AG08396 (cell line): Measurements from ENCODE around the gene MEMO1.
"Not testable (repeated sequence)": the region's sequence is repeated elsewhere in the genome, so short reads cannot be mapped to it uniquely, and the experiment has no call there.

Source experiments
- DNase-seq: peaks from one replicate; pipeline ENCODE4 v3.0.0; 2012; ENCODE audit warnings: low spot score, mixed read lengths

Gene MEMO1

DNA sequence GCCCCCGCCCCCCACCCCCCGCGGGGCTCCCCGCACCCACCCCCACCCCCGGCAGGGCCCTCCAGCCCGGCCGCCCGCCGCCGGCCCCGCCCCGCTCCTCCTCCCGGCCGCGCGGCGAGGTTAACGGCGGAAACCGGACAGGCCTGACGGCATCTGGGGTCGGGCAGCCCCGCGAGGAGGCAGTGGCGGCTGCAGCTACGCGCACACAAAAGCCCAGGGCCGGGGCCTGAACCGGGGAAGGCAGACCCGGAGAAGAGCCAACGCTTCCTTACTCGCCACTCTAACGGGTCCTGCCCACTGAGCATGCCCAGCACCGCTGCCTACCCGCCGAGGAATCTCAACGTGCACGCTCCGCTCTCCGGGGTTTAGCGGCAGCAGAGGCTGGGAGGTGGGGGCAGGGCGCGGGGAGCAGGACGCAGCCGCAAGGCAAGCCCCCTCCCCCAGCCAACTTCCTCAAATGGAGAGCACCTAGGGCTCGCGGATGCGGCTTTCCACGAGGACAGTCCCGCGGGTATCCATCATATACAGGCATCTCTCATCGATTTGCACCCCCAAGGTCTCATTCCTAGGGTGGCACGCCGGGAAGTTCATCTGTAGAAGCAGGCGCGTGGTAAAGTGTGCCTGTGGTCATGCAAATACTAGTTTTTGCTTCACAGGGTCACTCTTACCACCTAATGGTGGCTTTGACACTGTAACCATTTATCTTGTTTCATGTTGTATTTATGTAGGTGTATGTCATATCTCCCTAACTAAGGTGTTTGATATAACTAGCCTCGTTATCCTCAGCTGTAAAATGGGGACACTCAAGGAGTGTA, at the start of gene MEMO1:
TSS of gene MEMO1 (minus strand) at position 339 of the 815 bp plus-strand sequence. CDS start 761 bp downstream, outside the sequence.
- DNase-seq: peak; percentile 94

DNA sequence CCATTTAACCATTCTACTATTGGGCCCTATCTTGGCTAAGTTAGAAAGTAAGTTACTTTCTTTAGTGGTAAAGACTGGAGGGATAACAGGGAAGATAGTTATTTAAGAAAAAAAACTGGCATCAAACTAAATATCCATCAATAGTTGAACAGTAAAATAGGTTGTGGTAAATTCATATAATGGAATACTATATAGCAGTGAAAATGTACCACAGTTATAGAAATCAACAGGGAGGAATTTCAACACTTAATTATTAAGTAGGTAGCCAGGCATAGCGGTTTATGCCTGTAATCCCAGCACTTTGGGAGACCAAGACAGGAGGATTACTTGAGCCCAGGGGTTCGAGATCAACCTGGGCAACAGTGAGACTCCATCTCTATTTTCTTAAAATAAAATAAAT, 49.5 kb upstream of the MEMO1 start:
- no peak for DNase-seq

DNA sequence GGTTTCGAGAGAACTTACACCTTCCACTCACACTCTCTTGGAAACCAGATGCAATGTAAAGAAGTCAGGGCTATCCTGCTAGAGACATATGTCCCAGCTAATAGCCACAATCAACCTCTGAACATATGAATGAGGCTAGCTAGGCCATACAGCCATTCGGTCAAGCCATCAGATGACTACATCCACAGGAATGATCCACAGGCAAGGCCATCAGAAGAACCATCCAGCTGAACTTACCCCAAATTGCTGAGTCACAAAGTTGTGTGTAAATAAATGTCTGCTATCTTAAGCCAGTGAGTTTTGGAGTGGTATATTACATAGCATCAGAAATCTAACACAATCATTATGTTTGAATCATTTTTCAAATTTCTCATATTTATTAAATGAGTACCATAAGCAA, 47.3 kb upstream of the MEMO1 start:
- DNase-seq: peak; percentile 41

DNA sequence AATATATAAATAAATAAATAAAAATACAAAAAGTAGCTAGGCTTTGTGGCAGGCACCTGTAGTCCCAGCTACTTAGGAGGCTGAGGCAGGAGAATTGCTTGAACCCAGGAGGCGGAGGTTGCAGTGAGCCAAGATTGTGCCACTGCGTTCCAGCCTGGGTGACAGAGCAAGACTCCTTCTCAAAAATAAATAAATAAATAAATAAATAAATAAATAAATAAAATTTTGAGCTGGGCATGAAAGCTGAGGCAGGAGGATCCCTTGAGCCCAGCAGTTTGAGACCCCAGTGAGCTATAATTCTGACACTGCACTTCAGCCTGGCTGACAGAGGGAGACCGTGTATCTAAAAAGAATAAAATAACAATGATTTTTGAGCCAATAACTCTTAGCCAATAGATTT, 43.8 kb upstream of the MEMO1 start:
- not testable (repeated sequence) for DNase-seq

DNA sequence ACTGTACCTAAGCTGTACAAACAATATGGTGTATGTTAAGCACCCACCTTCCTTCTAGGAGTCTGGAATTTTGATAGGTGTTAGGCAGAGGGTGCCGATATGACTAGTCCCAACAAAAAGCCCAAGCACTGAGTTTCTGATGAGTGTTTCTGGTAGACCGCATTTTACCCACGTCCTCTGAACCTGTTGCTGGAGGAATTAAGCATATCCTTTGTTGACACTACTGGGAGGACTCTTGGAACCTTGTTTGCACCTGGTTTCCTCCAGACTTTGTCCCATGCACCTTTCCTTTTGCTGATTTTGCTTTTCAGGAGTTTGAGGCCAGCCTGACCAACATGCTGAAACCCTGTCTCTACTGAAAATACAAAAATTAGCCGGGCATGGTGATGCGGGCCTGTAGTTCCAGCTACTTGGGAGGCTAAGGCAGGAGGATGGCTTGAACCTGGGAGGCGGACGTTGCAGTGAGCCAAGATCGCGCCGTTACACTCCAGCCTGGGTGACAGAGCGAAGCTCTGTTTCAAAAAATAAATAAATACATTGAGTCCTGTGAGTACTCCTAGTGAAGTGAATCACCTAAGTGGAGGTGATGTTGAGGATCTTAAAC, 41.1 kb upstream of the MEMO1 start:
- DNase-seq: no peak

DNA sequence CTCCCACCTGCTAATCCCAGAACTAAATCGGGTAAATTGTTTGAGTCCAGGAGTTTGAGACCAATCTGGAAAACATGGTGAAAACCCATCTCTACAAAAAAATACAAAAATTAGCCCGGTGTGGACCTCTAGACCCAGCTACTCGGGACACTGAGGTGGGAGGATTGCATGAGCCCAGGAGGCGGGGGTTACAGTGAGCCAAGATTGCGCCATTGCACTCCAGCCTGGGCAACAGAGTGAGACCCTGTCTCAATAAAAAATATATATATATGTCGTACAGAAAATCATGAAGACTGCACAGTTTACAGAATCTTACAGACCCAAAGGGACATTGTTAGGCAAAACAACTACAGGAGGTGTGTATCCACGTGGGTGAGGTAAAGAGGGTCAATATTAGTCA, 32.8 kb upstream of the MEMO1 start:
- DNase-seq: no peak

DNA sequence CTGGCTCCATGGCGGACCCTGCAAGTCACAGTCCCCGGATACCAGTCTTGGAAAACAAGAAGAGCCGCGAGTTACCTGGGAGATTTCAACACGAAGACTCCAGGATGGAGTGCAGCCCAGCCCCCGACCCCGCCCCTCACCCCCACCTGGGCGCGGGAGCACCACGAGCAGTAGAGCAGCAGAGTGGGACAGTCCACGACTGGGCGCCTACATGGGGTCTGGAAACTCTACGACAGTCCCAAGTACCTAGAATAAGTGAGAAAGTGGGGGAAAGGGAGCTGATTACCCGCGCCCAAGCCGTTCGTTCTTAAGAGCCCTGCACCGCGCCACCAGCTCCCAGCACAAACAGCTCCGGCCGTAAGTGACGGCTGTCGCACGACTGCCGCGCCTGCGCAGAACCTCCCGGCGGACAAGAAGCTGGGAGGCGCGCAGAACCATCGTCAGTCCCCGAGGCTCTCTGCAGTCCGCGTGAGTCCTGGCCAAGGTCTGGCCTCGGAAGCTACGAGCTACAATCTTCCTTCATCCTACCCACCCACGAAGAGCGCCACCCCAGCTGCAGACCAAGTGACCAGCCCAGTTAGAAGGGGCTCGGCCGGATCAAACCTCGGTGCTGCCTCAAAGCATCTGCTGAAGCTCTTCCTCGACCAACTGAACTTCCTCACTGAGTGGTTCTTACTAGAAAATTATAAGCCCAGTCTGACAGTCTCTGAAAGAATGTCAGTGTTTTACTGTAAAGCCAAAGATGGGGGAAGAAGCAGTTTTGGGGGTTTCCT, 28.8 kb upstream of the MEMO1 start, which contains the start of gene DPY30:
TSS of gene DPY30 (minus strand) at position 359 of the 773 bp plus-strand sequence. CDS start at position 10, 349 bp downstream.
- peak; percentile 94 for DNase-seq

DNA sequence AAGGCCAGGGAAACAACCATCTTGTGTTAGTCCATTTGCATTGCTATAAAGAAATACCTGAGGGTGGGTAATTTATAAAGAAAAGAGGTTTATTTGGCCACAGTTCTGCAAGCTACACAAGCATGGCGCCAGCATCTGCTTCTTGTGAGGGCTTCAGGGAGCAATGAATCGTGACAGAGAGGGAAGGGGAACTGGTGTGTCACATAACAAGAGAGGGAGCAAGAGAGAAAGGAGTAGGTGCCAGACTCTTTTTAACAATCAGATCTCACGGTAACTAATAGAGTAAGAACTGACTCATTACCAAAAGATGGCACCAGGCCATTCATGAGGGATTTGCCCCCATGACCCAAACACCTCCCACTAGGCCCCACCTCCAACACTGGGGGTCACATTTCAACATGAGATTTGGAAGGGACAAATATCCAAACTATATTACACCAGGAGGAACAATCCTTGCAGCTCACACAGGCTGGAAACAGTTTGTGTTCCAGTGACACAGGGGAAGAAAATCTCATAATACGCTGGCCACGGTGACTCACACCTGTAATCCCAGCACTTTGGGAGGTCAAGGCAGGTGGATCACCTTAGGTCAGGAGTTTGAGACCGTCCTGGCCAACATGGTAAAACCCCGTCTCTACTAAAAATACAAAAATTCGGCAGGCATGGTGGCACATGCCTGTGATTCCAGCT, 23.5 kb upstream of the MEMO1 start:
- not testable (repeated sequence) for DNase-seq

DNA sequence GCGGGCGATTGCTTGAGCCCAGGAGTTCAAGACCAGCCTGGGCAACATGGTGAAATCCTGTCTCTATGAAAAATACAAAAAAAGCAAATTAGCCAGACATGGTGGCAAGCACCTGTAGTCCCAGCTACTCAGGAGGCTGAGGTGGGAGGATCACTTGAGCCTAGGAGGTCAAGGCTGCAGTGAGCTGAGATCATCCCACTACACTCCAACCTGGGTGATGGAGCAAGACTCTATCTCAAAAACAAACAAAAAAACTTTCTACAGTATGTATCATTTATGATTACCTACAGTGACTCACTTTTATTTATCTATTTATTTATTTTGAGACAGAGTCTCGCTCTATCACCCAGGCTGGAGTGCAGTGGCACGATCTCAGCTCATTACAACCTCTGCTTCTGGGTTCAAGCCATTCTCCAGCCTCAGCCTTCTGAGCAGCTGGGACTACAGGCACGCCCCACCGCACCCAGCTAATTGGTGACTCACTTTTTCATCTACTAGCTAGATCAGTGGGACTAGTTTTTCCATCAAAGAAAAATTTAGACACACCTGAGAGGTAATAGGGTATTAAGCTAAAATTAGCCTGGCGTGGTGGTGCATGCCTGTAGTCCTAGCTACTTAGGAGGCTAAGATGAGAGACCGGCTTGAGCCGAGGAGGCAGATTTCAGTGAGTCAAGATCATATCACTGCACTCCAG, 8.1 kb upstream of the MEMO1 start:
- DNase-seq: not testable (repeated sequence)

DNA sequence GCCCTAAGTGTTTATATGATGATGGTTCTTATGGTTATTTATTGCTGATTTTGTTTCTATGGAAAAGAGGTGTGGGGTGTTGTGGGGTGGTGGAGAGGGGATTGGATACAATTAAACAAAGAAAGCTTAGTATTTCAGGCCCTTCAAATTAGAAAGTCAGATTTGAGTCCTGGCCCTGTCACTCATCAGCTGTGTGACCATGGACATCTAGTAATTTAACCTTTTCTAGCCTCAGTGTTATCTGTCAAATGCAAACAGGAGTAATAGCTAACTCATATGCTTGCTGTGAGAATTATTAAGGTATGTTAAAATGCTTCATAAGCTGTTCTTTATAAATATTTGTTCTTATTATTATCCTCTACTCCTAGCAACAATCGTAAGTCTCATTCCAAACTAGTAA, 2.1 kb upstream of the MEMO1 start:
- DNase-seq: no peak

DNA sequence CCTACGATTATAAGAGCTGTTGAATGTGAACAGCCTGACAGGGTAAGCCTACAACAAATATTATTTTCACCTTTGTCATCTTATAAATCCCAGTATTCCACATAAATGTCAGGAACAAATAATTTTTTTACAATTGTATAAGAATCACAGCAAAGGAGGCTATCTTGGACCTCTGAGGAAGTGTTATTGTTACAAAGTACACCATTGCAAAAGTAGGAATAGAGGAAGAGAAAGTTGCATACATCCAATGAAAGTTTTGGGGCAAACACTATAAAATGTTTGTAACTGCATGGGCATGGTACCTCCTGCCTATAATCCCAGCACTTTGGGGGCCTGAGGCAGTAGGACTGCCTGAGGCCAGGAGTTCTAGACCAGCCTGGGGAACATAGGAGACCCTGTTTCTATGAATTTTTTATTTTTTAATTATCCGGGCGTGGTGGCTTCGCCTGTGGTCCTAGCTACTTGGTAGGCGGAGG, 715 bp upstream of the MEMO1 start:
- peak; percentile 5 for DNase-seq

DNA sequence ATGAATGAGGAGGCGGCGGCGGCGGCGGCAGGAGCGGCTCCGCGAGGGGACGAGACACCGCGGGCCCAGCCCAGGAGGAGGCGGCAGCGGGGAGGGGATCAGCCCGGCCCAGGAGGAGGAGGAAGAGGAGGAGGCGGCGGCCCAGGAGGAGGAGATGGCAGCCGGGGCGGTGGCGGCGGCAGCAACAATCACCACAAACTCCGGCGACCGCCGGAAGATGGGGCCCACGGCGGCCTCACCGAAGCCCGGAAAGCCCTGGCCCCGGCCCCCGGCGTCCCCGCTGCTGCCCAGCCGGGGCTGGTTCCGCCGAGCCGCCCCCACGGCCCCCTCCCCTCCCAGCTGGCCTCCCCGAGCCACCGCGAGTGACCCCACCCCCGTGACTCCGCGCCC, 533 bp downstream of the MEMO1 start:
- peak; percentile 23 for DNase-seq

DNA sequence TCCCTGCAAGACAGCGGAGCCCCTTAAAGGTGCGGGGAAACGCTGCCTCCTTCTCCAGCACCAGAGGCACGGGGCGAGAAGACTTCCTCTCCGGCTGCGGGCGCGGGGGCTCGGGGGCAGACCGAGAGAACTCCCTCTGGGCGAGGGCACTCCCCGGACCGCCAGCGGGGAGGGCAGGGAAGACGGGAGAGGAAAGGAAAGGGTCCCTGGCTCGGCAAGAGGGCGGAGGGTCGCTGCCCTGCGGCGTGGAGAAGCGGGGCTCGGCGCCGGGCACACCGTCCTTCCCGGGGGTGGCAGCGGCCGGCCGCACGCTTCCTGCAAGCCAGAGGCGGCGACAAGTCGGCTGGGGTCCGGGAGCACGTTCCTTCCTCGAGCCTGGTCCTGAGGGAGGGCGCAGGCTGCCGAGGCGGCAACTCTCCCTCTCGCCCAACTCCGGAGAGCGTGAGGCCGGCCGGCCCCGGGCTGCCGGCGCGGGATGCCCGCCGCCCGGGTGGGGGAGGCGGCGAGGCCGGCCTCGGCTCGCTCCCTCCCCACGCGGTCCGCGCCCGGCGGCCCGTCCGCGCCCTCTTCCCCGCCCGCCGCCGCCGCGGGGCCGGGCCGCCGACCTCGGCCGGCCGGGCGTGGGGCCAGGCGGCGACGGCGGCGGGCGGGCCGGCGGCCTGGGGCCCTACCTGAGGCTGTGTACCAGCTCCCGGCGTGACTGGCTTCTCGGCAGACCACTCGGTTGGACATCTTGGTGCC, 1.1 kb downstream of the MEMO1 start:
- peak; percentile 75 for DNase-seq

DNA sequence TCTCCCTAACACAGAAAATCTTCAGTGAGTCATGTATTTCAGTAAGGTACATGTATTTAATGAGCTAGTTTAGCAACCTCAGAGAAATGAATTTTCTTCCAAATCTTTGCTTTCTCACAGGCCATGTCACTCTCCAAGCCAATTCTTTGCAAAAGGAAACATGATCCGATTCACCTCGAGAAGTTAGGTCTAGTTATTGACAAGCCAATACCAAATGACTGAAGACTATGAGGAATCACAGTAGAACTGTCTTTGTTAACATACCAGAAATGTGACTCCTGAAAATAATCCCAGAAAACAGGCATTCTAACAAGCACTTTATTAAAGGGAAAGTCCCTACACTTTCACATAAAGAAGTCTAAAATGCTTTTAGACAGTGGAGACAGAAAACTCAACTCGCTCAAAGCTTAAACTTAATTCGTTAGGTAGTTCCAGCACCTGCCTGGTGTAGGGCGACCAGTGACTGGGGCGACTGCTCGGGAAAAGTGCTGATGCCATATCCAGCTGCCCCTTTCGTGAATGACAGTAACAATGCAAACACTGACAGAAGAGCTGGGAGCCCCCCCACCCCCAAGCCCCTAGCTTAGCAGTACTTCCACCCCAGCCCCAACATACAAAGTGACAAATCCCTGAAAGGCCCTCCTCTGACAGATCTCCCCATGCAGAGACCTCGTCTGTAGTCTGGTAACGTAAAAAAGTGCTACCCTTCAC, 1.8 kb downstream of the MEMO1 start:
- DNase-seq: peak; percentile 27

DNA sequence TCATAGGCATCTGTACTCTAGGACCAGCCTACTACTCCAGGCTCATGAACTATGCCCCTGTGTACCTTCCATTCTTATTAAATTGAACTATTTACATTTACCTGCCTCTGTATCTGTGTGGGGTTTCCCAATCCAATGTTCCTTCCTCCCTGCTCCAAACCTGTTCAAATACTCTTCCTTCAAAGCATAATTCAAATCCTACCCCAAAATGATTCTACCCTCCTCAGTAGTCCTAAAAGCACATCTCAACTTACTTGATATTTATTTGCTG, 3.8 kb downstream of the MEMO1 start:
- no peak for DNase-seq

DNA sequence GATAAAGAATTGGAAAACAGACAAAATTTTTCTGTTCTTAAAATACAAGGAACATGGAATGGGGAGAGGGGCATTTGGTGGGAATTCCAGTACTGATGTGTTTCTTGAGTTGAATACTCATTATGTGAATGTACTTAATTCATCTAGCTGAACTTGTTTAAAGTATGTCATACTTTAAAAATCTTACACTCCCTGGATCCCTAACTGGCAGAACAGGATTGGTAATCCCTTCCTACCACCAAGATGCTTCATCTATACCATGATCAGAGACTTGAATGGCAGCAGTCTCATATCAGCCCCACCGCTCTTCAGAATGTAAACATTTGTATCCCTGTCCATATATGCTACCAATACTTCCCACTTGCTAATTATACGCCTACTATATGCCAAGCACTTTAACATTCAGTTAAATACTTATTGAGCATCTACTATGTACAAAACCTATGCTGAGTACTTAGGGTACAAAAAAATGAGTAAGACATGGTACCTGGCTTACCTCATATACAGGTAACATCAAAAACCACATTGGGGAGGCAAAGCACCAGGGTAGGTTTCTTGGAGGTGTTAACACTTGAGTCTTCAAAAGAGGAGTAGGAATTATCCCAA, 5.3 kb downstream of the MEMO1 start:
- no peak for DNase-seq

DNA sequence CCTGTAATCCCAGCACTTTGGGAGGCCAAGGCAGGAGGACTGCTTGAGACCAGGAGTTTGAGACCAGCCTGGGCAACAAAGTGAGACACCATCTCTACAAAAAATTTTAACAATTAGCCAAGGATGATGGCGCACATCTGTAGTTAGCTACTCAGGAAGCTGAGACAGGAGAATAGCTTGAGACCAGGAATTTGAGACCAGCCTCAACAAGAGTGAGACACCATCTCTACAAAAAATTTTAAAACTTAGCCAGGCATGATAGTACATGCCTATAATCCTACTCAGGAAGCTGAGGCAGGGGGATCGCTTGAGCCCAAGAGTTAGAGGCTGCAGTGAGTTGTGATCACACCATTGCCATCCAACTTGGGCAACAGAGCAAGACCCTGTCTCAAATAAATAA, 7.0 kb downstream of the MEMO1 start:
- DNase-seq: no peak

DNA sequence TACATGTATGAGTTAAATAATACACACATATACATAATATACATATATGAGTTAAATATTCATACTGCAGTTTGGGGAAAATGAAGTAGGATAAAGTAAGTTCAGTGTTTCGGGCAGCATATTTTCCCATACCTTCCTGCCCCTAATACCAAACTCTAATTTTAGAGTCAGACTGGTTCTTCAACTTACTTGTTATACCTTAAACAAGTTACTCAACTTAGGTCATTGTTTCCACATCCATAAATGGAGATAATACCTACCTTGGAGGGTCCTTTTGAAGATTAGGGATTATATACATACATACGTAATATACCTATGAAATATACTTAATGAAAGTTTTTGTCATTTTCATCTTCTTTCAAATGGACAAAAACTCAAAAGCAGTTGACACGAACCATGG, 8.4 kb downstream of the MEMO1 start:
- DNase-seq: no peak

DNA sequence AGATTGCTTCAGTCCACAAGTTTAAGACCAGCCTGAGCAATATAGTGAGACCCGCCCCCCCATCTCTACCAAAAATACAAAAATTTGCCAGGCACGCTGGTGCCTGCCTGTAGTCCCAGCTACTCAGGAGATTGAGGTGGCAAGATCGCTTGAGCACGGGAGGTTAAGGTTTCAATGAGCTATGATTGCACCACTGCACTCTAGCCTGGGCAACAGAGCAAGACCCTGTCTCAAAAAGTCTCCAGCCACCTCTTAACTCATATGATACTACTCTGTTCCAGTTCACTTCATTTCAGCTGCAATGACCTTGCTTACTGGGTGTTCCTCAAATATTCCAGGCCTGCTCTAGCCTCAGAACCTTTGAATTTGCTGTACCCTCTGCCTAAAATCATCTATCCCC, 11.4 kb downstream of the MEMO1 start:
- DNase-seq: no peak
